GM12801 (cell line): ENCODE data around the gene MUC20.

Experiments
- TF ChIP-seq, protein P1 (sequence below): IDR thresholded peaks from one replicate; pipeline ENCODE4 v1.5.1; 2011; ENCODE audit warnings: control low read depth; ENCODE audit not compliant: insufficient read length; ENCODE audit errors: extremely low read depth

MUC20 gene

DNA sequence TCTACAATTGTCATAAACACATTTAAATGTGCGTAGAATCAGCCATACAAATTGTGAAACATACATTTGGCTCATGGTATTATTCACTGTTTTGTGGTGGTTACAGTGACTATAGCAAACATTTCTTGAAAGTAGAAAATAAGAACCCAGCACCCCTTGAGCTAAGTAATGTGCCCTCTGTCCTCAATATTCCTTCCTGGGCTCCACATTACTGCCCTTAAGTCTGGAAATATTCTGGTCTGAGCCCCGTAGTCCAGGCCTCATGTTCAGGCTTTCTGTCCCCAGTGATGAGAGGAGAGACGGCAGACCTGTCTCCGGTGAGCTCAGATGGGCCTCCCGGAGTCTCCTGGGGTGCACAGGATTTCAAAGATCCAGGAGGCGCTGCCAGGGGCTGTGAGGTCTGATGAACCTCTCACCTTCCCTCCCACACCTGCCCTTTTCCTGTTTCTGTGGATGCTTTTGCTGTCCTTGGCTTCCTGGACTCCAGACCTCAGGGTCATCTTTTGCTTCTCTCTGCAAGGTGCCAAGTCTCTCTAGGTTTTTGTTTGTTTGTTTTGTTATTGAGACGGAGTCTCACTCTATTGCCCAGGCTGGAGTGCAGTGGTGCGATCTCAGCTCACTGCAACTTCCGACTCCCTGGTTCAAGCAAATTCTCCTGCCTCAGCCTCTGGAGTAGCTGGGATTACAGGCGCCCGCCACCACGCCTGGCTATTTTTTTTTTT, 8.8 kb upstream of the MUC20 start:
- TF ChIP-seq, protein P1, sequence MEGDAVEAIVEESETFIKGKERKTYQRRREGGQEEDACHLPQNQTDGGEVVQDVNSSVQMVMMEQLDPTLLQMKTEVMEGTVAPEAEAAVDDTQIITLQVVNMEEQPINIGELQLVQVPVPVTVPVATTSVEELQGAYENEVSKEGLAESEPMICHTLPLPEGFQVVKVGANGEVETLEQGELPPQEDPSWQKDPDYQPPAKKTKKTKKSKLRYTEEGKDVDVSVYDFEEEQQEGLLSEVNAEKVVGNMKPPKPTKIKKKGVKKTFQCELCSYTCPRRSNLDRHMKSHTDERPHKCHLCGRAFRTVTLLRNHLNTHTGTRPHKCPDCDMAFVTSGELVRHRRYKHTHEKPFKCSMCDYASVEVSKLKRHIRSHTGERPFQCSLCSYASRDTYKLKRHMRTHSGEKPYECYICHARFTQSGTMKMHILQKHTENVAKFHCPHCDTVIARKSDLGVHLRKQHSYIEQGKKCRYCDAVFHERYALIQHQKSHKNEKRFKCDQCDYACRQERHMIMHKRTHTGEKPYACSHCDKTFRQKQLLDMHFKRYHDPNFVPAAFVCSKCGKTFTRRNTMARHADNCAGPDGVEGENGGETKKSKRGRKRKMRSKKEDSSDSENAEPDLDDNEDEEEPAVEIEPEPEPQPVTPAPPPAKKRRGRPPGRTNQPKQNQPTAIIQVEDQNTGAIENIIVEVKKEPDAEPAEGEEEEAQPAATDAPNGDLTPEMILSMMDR: no peak

DNA sequence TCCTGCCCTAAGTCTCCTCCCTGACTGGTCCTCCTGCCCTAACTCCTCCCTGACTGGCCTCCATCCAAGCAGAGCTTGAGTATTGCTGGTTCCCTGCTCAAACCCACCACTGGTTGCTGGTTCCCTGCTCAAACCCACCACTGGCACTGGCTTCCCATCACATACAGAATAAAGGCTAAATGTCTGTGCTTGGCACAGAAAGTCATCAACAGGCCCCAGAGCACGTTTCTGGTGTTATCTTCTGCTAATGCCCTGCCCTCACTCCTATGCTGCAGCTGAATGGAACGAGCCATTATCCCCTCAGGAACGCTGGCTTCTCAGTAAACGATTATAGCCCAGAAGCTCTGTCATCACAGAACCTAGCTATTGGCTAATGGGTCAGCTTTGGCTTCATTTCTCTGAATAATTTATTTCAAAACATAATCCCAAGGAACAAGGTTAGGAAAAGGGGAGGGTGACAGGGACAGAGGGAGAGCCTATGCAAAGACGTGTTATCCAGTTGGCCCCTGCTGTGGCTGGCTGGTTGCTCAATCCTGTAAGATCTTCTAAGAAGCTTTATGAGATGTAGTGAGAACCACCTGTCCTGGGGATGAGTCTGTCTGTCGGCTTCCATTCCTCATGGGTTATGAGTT, 6.3 kb upstream of the MUC20 start:
- TF ChIP-seq, protein P1: no peak

DNA sequence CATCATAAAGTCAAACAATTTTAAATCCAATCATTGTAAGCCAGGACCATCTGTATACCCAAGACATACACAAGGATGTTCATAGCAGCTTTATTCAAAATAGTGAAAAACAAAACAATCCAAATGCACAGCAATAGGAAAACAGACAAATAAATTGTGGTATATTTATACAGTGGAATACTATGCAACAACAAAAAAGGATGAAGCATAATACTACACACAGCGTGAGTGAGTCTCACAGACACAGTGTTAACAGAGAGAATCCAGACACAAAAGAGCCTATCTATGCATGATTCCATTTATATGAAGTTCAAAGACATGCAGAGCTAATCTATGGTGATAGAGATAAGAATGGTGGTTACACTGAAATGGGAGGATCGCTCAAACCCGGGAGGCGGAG, 5.6 kb upstream of the MUC20 start:
- TF ChIP-seq, protein P1: no peak

DNA sequence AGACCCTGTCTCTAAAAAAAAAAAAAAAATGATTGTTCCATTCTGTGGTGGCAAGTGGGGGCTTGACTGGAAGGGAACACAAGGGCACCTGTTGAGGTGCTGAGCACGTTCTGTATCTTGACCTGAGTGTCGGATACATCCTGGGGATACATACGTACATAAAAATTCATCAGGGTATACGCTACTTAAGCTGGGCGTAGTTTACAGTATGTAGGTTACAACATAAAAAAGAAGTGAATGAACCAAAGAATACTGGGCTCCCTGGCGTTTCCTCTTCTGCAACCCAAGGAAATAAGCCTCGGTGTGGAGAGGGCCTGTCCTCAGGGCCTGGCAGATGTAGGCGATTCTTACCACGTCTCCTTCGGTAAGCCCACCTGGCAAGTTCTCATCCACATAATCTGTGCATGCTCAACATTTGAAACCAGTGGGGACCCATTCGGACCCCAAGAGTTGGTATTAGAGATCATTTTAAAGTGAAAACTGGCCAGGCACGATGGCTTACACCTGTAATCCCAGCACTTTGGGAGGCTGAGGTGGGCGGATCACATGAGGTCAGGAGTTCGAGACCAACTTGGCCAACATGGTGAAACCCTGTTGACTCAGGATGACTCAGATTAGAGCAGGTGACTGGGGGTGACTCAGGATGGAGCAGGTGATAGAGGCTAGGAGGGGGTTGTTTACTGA, 5.1 kb upstream of the MUC20 start:
- TF ChIP-seq, protein P1: no peak

DNA sequence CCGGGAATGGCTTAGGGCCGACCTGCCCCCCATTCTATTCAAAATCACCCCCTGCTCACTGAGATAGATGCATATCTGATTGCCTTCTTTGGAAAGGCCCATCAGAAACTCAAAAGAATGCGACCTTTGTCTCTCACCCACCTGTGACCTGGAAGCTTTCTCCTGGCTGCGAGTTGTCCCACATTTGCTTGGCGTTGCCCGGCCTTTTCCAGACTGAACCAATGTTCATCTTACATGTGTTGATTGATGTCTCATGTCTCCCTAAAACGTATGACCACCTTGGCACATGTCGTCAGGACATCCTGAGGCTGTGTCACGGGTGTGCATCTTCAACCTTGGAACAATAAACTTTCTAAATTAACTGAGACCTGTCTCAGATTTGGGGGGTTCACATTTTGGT, 3.4 kb upstream of the MUC20 start:
- TF ChIP-seq, protein P1: no peak

DNA sequence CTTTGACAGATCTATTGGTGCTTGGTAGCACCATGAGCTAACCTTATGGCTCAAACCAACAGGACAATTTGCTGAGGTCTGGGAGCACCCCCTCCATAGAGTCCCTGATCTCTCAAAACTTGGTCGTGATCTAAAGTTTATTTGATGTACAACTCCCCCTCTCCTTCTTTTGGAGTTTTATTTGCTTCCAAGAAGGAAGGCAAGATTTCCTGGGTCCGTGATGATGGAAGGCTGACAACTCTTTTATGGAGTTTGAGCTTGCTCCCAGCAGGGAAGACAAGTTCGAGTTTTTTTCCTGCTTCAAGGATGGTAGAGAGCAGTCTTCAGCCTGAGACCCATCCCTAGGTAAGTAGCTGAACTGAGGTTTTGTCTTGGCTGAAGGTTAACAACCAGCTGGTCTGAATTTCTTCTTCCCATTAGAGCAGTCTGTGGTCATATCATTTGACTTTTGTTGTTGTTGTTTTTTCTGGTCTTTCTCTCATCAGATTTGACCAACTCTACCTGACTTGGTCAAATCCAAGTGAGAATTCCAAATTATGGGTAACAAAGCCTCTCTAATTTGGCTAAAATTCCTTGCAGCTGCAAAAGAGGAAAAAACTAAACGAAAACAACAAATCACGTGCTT, 2.8 kb upstream of the MUC20 start:
- TF ChIP-seq, protein P1: no peak

DNA sequence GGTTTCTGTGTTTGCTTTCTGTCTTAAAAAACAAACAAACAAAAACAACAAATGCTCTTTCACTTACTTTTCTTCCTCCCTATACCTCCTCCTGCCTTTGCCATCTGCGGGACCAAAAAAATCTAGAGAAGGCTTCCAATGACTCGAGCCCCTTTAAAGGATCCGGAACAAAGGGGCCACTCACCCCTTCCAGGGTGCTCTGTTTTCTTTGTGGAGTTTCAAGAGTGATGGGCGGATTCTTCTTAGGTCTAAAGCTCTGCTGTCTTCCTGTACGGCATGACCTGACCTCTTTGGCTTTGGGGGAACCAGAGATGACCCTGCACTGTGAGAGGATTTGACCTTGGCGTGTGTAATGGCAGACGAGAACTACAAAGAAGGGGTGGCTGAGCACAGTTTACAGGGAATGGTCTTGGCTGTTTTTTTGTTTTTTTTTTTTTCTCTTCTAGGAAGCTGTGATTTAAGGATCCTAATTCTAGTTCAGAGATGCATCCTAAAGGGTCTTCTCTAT, 2.2 kb upstream of the MUC20 start:
- TF ChIP-seq, protein P1: no peak
